ENCODE data around the gene AS3MT.

The AS3MT gene

DNA sequence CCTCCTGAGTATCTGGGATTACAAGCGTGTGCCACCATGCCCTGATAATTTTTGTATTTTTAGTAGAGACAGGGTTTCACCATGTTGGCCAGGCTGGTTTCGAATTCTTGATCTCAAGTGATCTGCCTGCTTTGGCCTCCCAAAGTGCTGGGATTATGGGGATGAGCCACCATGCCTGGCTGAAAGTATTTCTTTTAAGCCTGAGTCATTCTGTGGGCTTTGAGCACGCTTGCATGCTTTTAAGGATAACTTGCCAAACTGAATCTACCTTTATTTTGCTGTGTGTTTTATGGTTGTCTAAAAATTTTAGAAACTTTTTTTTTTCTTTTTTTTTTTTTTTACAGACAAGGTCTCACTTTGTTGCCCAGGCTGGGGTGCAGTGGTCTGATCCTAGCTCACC is 82.0 kb downstream of the AS3MT start:
- H3K4me3 ChIP-seq (ENCODE audit: low read depth, low read length): no peak overlapping the region
- DNase-seq (ENCODE audit: low read depth): no peak

Data from skeletal muscle cell (primary cell).